GM21367 (cell line): ENCODE measurements around the gene SLCO2B1.

Experiments
- ATAC-seq: cut with Tn5 transposase; IDR thresholded peaks from one replicate; pipeline ENCODE4 v1.9.1; 2021; ENCODE audit not compliant: unreplicated experiment

The SLCO2B1 gene

GRCh38 chr11:75161506-75162095 lies 10.7 kb downstream of the SLCO2B1 start:
- ATAC-seq = no peak

DNA sequence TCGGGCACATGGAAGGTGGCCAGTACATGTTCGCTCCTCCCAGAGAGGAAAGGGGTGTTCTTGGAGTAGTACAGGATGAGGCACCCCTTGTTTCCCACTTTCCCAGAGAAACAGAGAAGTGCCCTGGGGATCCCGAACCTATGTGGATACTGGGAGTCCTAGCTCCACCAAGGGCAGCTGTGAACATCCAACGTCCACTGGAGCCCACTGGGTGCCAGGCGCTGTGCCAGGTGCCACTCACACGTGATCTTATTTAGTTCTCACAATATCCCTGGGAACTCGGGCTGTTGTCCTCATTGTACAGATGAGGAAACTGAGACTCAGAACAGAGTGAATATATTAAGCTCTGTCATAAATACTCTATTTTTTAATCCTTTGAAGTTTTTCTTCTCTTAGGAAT lies 12.0 kb downstream of the SLCO2B1 start:
- ATAC-seq = no peak

DNA sequence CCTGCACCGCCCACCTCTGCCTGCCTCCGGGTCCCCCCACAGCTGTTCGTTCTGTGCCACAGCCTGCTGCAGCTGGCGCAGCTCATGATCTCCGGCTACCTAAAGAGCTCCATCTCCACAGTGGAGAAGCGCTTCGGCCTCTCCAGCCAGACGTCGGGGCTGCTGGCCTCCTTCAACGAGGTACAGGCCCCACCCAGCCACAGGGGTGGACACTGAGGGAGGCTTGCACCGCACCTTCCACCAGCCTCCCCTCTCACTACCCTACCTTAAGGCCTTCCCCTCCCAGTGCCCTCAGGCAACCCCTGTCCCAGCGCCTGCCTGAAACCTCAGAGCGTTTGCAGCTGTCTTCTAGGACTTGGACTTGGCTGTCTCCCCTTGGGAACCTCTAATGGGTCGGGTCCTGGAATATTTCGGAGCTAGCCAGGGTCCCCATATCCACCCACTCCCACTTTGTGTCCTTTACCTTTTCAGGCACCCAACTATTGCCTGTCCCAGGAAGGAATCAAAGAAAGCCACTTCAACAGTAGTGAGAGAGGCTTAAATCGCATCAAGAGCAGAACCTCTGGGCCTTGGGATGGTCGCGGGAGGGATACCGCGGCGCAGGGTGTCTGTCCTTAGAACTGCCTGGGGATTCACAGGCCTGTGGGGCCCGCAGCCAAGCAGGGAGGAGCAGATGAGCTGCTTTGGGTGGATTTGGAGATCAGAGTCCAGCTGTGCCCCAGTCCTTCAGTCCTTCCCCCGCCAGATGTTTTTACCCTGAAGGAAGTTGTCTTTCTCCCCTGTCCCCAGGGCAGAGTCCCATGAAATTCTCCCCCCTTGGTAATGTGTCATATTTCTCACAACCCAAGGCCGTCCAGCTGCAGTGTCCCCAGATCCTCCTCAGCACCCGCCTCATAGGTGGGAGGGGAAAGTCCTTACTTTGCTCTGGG lies 13.3 kb downstream of the SLCO2B1 start:
- no peak for ATAC-seq

- no peak for ATAC-seq
Observed at GRCh38 chr11:75165721-75166120, 14.8 kb downstream of the SLCO2B1 start.

GRCh38 chr11:75166791-75167190 lies 15.9 kb downstream of the SLCO2B1 start:
- ATAC-seq = no peak

- ATAC-seq = no peak
Observed at GRCh38 chr11:75167617-75168016, 16.7 kb downstream of the SLCO2B1 start.

DNA sequence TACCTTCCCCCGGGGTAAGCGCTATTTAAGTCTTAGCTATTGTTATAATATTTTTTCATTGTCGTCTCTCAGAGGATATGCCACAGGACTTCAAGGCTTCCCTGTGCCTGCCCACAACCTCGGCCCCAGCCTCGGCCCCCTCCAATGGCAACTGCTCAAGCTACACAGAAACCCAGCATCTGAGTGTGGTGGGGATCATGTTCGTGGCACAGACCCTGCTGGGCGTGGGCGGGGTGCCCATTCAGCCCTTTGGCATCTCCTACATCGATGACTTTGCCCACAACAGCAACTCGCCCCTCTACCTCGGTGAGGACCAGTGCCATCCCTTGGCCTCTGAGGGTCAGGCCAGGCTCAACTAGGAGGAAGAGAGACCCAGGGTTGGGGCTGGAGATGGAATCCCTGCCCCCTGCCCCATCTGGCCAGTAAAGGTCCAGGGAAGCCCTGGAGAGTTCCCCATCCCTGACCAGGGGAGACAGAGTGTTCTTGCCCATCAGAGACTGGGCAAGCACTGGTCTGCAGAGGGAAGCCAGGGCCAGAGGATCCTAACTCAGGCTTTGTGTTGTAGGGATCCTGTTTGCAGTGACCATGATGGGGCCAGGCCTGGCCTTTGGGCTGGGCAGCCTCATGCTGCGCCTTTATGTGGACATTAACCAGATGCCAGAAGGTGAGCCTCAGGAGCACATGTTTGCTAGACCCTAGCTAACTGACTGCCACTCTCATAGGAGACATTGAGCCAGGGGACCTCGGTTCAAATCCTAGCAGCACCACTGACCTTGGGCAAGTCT lies 18.4 kb downstream of the SLCO2B1 start:
- no peak for ATAC-seq

GRCh38 chr11:75170516-75171201 lies 19.8 kb downstream of the SLCO2B1 start:
- no peak for ATAC-seq

DNA sequence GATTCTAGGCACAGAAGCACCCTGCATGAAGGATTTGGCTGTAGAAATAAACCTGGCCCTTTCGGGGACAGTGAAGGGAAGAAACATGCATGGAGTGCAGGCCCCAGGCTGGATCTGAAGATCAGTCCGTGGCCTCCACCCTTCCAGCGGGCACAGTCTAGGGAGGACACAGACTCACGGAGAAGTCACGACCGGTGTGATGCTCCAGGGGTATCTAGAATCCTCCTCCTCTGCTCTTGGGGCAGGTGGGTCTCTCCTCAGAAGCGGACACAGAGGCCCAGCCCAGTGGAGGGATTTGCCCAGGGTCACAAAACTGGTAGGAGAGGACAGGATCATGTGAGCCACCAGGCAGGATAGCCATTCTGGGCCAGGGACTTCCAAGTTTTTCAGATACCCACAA lies 22.4 kb downstream of the SLCO2B1 start:
- ATAC-seq = no peak

- no peak for ATAC-seq
Observed at GRCh38 chr11:75174781-75175370, 24.0 kb downstream of the SLCO2B1 start.

DNA sequence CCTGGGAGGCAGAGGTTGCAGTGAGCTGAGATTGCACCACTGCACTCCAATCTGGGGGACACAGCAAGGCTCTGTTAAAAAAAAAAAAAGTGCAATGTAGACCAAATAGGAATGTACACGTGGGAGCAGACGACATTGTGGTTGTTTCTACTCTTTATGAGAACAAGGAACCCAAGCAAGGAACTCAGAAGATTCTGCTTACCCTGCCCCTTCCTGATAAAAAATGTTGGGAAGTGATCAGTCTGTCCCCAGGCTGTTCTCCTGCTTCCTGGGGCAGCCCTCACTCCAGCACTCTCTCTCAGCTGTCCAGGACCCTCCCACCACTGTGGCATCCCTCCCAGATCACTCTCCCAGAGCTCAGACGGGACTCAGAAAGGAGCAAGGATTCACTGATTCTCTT lies 31.8 kb downstream of the SLCO2B1 start:
- ATAC-seq = no peak

- no peak for ATAC-seq
Observed at GRCh38 chr11:75184051-75184450, 33.1 kb downstream of the SLCO2B1 start.

- ATAC-seq = no peak
Observed at GRCh38 chr11:75184757-75185425, 34.0 kb downstream of the SLCO2B1 start.

DNA sequence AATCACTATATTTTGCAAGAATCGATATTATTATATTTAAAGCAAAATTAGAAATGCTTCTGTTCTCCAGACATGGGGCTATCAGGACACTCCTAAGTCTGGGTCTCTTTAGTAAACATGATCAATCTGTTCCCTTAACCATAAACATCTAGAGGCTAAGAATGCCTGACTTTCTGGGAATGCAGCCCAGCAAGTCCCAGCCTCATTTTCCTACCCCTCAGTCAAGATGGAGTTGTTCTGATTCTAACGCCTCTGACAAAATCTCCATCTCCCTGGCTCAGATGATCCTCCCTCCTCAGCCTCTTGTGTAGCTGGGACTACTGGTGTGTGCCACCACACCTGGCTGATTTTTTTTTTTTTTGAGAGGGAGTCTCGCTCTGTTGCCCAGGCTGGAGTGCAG lies 35.0 kb downstream of the SLCO2B1 start:
- no peak for ATAC-seq

DNA sequence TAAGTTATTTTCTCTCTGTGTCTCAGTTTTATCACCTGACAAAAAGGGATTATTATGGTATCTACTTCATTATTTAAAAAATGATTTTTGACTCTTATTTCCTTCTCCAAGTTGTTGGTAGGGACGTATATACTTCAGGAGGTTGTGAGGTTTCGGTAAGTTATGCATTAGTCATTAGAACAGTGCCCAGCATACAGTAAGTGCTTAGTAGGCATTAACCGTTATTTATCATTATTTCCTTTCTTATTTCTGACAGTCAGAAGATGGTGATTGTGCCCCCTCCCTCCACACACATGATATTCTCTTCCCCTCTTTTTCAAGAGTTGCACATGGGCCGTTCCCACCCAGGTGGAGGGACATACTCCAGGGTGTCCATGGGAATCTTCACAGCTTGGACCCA lies 36.1 kb downstream of the SLCO2B1 start:
- ATAC-seq = no peak

GRCh38 chr11:75188671-75189070 lies 37.8 kb downstream of the SLCO2B1 start:
- ATAC-seq = no peak

- ATAC-seq = no peak
Observed at GRCh38 chr11:75189108-75189507, 38.2 kb downstream of the SLCO2B1 start.

DNA sequence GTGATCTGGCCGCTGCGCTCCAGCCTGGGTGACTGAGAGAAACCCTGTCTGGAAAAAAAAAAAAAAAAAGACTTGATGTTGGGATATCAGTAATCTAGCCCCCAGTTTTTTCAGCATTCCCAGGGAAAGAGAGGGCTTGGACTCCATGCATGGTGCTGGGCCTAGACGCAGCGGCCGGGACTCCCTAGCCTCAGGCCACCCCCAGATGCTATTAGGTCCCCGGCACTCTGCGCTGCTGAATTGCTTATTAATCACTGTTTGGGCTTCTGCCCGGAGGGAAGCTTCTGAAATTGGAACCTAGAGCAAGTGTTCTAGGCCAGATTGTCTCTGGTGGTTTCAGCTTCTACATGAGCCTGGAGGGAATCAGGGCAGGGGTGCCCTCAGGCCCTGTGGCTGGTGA lies 39.0 kb downstream of the SLCO2B1 start:
- no peak for ATAC-seq

GRCh38 chr11:75190652-75191329 lies 39.9 kb downstream of the SLCO2B1 start:
- no peak for ATAC-seq

GRCh38 chr11:75191330-75191717 lies 40.4 kb downstream of the SLCO2B1 start:
- ATAC-seq = no peak
